Osteoblast (primary cell): Measurements from ENCODE around the gene TLK2. TPM values are rescaled to one million over a fixed set of nuclear protein-coding genes. Genes with fewer than 3 reads are reported as not detected.
A peak's percentile ranks its signal among the peaks of the same experiment; 100 is the strongest.
"Not testable (repeated sequence)": the region's sequence is repeated elsewhere in the genome, so short reads cannot be mapped to it uniquely, and the experiment has no call there.

Experiments used
- DNase-seq: peaks from one replicate; pipeline ENCODE4 v3.0.0; 2011; ENCODE audit warnings: low spot score, mixed read lengths; ENCODE audit not compliant: insufficient read length; ENCODE audit errors: missing footprints
- H2AFZ ChIP-seq: 2 replicates; pipeline ENCODE4 v1.6.0; 2011; ENCODE audit warnings: mild to moderate bottlenecking, low read length
- H3K27ac ChIP-seq: 2 replicates; pipeline ENCODE4 v1.5.1; 2011; ENCODE audit warnings: mild to moderate bottlenecking, low read depth, low read length, moderate library complexity
- H3K27me3 ChIP-seq: 2 replicates; pipeline ENCODE4 v1.6.0; 2012; ENCODE audit warnings: mild to moderate bottlenecking, control low read depth, inconsistent platforms, low read length, moderate library complexity; ENCODE audit not compliant: insufficient read depth
- H3K36me3 ChIP-seq: 2 replicates; pipeline ENCODE4 v1.5.1; 2011; ENCODE audit warnings: mild to moderate bottlenecking, low read length, control low read depth, moderate library complexity; ENCODE audit not compliant: insufficient read depth
- H3K4me1 ChIP-seq: 2 replicates; pipeline ENCODE4 v1.5.1; 2011; ENCODE audit warnings: mild to moderate bottlenecking, low read length, control low read depth, moderate library complexity; ENCODE audit not compliant: insufficient read depth
- H3K4me2 ChIP-seq: 2 replicates; pipeline ENCODE4 v1.6.0; 2011; ENCODE audit warnings: mild to moderate bottlenecking, low read length; ENCODE audit not compliant: insufficient read depth
- H3K4me3 ChIP-seq: fragments of 200-600 bp; sonication (generic); 3 replicates; pipeline ENCODE4 v1.5.1; 2012; ENCODE audit warnings: mild to moderate bottlenecking, low read length, inconsistent platforms; ENCODE audit not compliant: insufficient read depth
- H3K79me2 ChIP-seq: 2 replicates; pipeline ENCODE4 v1.6.0; 2012; ENCODE audit warnings: mild to moderate bottlenecking, low read length, control low read depth, inconsistent platforms; ENCODE audit not compliant: insufficient read depth
- H3K9me3 ChIP-seq: 2 replicates; pipeline ENCODE4 v1.5.1; 2011; ENCODE audit warnings: low read depth, low read length, control low read depth
- H4K20me1 ChIP-seq: 2 replicates; pipeline ENCODE4 v1.6.0; 2012; ENCODE audit warnings: mild to moderate bottlenecking, low read length, control low read depth; ENCODE audit not compliant: insufficient read depth
- CTCF ChIP-seq: IDR thresholded peaks from 2 replicates; pipeline ENCODE4 v1.5.1; 2011; ENCODE audit warnings: mild to moderate bottlenecking, low read depth, low read length, moderate library complexity; ENCODE audit errors: extremely low read depth
- total RNA-seq: library from RNA; depleted of rRNA; stranded (reverse); fragments of >200 nt; gene quantifications from 2 replicates; pipeline ENCODE4 v1.2.3, GENCODE V29; 2012

The TLK2 gene
- total RNA-seq, 1 donor, result 52.8 TPM

DNA sequence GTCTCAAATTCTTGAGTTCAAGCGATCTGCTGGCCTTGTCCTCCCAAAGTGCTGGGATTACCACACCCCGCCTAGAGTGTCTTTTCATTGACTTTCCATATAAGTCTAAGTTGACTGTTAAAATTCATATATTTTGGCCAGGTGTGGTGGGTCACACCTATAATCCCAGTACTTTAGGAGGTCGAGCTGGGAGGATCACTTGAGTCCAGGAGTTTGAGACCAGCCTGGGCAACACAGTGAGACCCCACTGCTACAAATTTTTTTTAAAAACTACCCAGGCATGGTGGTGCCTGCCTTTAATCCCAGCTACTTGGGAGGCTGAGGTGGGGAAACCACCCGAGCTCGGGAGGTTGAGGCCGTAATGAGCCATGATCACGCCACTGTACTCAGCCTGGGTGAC lies 127.0 kb downstream of the TLK2 start:
- Histone ChIP-seq H3K27ac (no peak overlapping the region), H3K4me1 (peaks cover 7% of the 10 kb centered on the region), H2AFZ (no peak overlapping the region), H3K9me3 (no peaks in the 10 kb centered on the region), H3K27me3 (no peaks in the 10 kb centered on the region), H4K20me1 (no peaks in the 10 kb centered on the region), H3K79me2 (peaks cover 12% of the 10 kb centered on the region), H3K4me2 (no peak overlapping the region), H3K4me3 (no peak overlapping the region), H3K36me3 (peaks cover 70% of the 10 kb centered on the region)
- no peak for TF ChIP-seq CTCF
- no peak for DNase-seq

DNA sequence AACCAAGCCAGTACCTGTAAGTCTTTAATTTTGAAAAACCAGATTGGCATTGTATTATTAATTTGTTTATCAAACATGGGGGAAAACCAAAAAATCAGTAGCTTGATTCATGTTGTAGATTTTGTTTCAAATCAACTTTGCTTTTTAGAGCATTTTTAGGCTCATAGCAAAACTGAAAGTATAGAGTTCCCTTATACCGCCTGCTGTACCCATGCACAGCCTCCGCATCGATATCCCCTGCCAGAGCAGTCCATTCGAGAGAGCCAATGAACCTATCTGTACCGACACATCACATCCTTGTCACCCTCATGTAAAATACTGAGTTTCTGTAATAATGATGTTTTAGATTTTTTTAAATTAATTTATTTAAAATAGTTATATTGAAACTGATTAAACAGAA lies 132.7 kb downstream of the TLK2 start:
- H3K36me3 ChIP-seq, result peaks cover 63% of the 10 kb centered on the region
- H3K79me2 ChIP-seq, result peaks cover 7% of the 10 kb centered on the region
- H3K4me2 ChIP-seq, result no peak overlapping the region
- no peaks in the 10 kb centered on the region for H3K27me3 ChIP-seq
- H3K9me3 ChIP-seq, result no peaks in the 10 kb centered on the region
- H3K4me1 ChIP-seq, result peaks cover 15% of the 10 kb centered on the region
- no peak for TF ChIP-seq CTCF
- H4K20me1 ChIP-seq, result no peaks in the 10 kb centered on the region
- no peak for DNase-seq
- H2AFZ ChIP-seq, result no peak overlapping the region
- no peak overlapping the region for H3K4me3 ChIP-seq
- H3K27ac ChIP-seq, result no peak overlapping the region

GRCh38 chr17:62611728-62612127 lies 133.1 kb downstream of the TLK2 start:
- H2AFZ ChIP-seq, result no peak overlapping the region
- no peak overlapping the region for H3K4me3 ChIP-seq
- H3K4me1 ChIP-seq, result peaks cover 15% of the 10 kb centered on the region
- H4K20me1 ChIP-seq, result no peaks in the 10 kb centered on the region
- H3K9me3 ChIP-seq, result no peaks in the 10 kb centered on the region
- no peak for TF ChIP-seq CTCF
- H3K4me2 ChIP-seq, result no peak overlapping the region
- H3K79me2 ChIP-seq, result peaks cover 7% of the 10 kb centered on the region
- no peaks in the 10 kb centered on the region for H3K27me3 ChIP-seq
- no peak for DNase-seq
- peaks cover 59% of the 10 kb centered on the region for H3K36me3 ChIP-seq
- no peak overlapping the region for H3K27ac ChIP-seq

GRCh38 chr17:62612289-62612688 lies 133.7 kb downstream of the TLK2 start:
- not testable (repeated sequence) for DNase-seq, H3K9me3 ChIP-seq, H3K4me3 ChIP-seq, H4K20me1 ChIP-seq, H3K4me2 ChIP-seq, H3K27me3 ChIP-seq, H2AFZ ChIP-seq, H3K79me2 ChIP-seq
- peaks cover 15% of the 10 kb centered on the region for H3K4me1 ChIP-seq
- peak overlapping the region; percentile 48 for H3K27ac ChIP-seq
- peaks cover 57% of the 10 kb centered on the region for H3K36me3 ChIP-seq

GRCh38 chr17:62613095-62613494 lies 134.5 kb downstream of the TLK2 start:
- not testable (repeated sequence) for H2AFZ ChIP-seq, DNase-seq, H3K9me3 ChIP-seq, H3K4me3 ChIP-seq, H3K27me3 ChIP-seq, H4K20me1 ChIP-seq, H3K79me2 ChIP-seq, H3K4me2 ChIP-seq
- peak overlapping the region; percentile 48 for H3K27ac ChIP-seq
- peaks cover 15% of the 10 kb centered on the region for H3K4me1 ChIP-seq
- peaks cover 50% of the 10 kb centered on the region for H3K36me3 ChIP-seq
